Psoas muscle (tissue), 8 donors: ENCODE measurements around the gene ZNF618. TPM values are rescaled to one million over a fixed set of nuclear protein-coding genes. Genes with fewer than 3 reads are reported as not detected.

Experiments
- ATAC-seq, 4 donors: fragments of 200-7000 bp; cut with Tn5 transposase; one replicate each; pipeline ENCODE4 v1.9.1; 2020; ENCODE audit warnings: moderate library complexity in 3 of 4, mild to moderate bottlenecking in 2 of 4
- DNase-seq, 2 donors: peaks; one replicate each; pipeline ENCODE4 v3.0.0-alpha.2; 2020
- H3K27ac ChIP-seq: fragments of 200-600 bp; one replicate; pipeline ENCODE4 v1.8.0; 2022
- H3K27me3 ChIP-seq, 3 donors: fragments of 200-600 bp in 1 of 3; one replicate each; pipeline versions ENCODE4 v1.6.1 to v1.8.0; 2013 to 2022; ENCODE audit warnings: low read length in 2 of 3, mild to moderate bottlenecking in 2 of 3, moderate library complexity in 1 of 3; ENCODE audit not compliant: insufficient read depth in 3 of 3
- H3K36me3 ChIP-seq, 2 donors: fragments of 200-600 bp in 1 of 2; one replicate each; pipeline versions ENCODE4 v1.6.1 to v1.8.0; 2013 to 2022; ENCODE audit warnings: low read depth in 1 of 2, mild to moderate bottlenecking in 1 of 2, moderate library complexity in 1 of 2; ENCODE audit not compliant: insufficient read depth in 1 of 2
- H3K4me1 ChIP-seq: fragments of 200-600 bp; one replicate; pipeline ENCODE4 v1.8.0; 2022
- H3K4me3 ChIP-seq: fragments of 200-600 bp; one replicate; pipeline ENCODE4 v1.8.0; 2022; ENCODE audit warnings: mild to moderate bottlenecking
- H3K9me3 ChIP-seq: fragments of 200-600 bp; one replicate; pipeline ENCODE4 v1.8.0; 2022
- CTCF ChIP-seq: fragments of 200-600 bp; IDR thresholded peaks from one replicate; pipeline ENCODE4 v1.8.0; 2022; ENCODE audit warnings: antibody characterized with exemption
- WGBS, 3 donors: extraction: QIAGEN DNeasy Blood & Tissue Kit; methylation state at CpG; one replicate each; pipeline versions ENCODE4 v1.1.6 to v1.1.7; 2013; 5-methylcytosine and 5-hydroxymethylcytosine counted together
- intact Hi-C, 2 donors: fragments of 100-400 bp; cut with DNase I; formaldehyde crosslinking; loops; one replicate each; pipeline versions ENCODE4 v1.11.0 to v1.14.2; 2022
- polyA plus RNA-seq, 3 donors: library from polyadenylated mRNA; stranded (reverse); fragments of 200-250 nt; gene quantifications; one replicate each; pipeline ENCODE4 v1.2.3, GENCODE V29; 2013
- total RNA-seq, 4 donors: library from RNA; stranded (reverse); fragmentation: NEBNext Ultra II Directional in 2 of 4; extraction: Animal tissue kit (Norgen Biotek cat#: 25700) in 2 of 4; gene quantifications; one replicate each; pipeline versions ENCODE4 v1.2.1 to v1.2.4, GENCODE V29; 2021 to 2023
- donor health status: healthy with polysubstance abuse.
- donor health status: DM: no; HTN: no; CAD: no; lungs with moderate emphysema.
- donor health status: Bipolar disorder and iron deficiency.
- donor health status: healthy.
- donor health status: DM: yes; HTN: yes; CAD: no.
- donor health status: DM: no; HTN: no; CAD: no.
- donor health status: DM: no; HTN: no; CAD: no.
- donor health status: DM: yes; HTN: yes; CAD: no.

Gene ZNF618
- total and polyA plus RNA-seq, 7 donors: 0.31 to 2.7 (median 1.2) TPM

GRCh38 chr9:114054191-114054690, 178.1 kb downstream of the ZNF618 start:
- intact Hi-C loops: no loop called here
- peaks cover 0 to 12% of the 10 kb centered on the region in 2 donors for H3K36me3 ChIP-seq
- peaks cover 3% of the 10 kb centered on the region for H3K4me1 ChIP-seq
- H3K27ac ChIP-seq: no peak overlapping the region
- H3K27me3 ChIP-seq: no peaks in the 10 kb centered on the region
- TF ChIP-seq CTCF: no peak
- no peaks in the 10 kb centered on the region for H3K9me3 ChIP-seq
- WGBS, 3 donors: 78 to 92% (median 85%) methylated on average over 10 of the region's 10 CpGs
- ATAC-seq (no peak), DNase-seq (no peak)
- H3K4me3 ChIP-seq: no peak overlapping the region

GRCh38 chr9:114055061-114055460, 179.0 kb downstream of the ZNF618 start:
- WGBS, 3 donors: 92 to 94% (median 92%) methylated on average over 18 of the region's 18 CpGs
- H3K36me3 ChIP-seq: peaks cover 0 to 5% of the 10 kb centered on the region in 2 donors
- peaks cover 11% of the 10 kb centered on the region for H3K4me1 ChIP-seq
- intact Hi-C loops: no loop called here
- H3K9me3 ChIP-seq: no peaks in the 10 kb centered on the region
- no peak overlapping the region for H3K4me3 ChIP-seq
- no peak for TF ChIP-seq CTCF
- DNase-seq (no peak), ATAC-seq (no peak)
- H3K27ac ChIP-seq: no peak overlapping the region
- H3K27me3 ChIP-seq: no peaks in the 10 kb centered on the region

GRCh38 chr9:114055894-114056293, 179.8 kb downstream of the ZNF618 start:
- Histone ChIP-seq H3K4me1 (peaks cover 11% of the 10 kb centered on the region), H3K9me3 (no peaks in the 10 kb centered on the region), H3K27me3 (no peaks in the 10 kb centered on the region), H3K36me3 (no peaks in the 10 kb centered on the region), H3K27ac (no peak overlapping the region), H3K4me3 (no peak overlapping the region)
- WGBS, 3 donors: 91 to 95% (median 94%) methylated on average over 7 of the region's 7 CpGs
- intact Hi-C loops: no loop called here
- ATAC-seq (no peak), DNase-seq (no peak)
- TF ChIP-seq CTCF: no peak

GRCh38 chr9:114056527-114056926, 180.4 kb downstream of the ZNF618 start:
- no peaks in the 10 kb centered on the region for H3K27me3 ChIP-seq
- ATAC-seq (no peak), DNase-seq (no peak)
- H3K9me3 ChIP-seq: no peaks in the 10 kb centered on the region
- no peak for TF ChIP-seq CTCF
- intact Hi-C loops: no loop called here
- H3K36me3 ChIP-seq: no peaks in the 10 kb centered on the region
- no peak overlapping the region for H3K27ac ChIP-seq
- H3K4me3 ChIP-seq: no peak overlapping the region
- 94 to 96% (median 94%) methylated on average over 5 of the region's 5 CpGs for WGBS, 3 donors
- H3K4me1 ChIP-seq: peaks cover 11% of the 10 kb centered on the region
